ENCODE data around the gene ZMYM3. TPM values are rescaled to one million over a fixed set of nuclear protein-coding genes. Genes with fewer than 3 reads are reported as not detected.

Gene ZMYM3
- total and polyA plus RNA-seq, 3 donors from 2014 or later: 36.8 to 97.1 (median 67.6) TPM

DNA sequence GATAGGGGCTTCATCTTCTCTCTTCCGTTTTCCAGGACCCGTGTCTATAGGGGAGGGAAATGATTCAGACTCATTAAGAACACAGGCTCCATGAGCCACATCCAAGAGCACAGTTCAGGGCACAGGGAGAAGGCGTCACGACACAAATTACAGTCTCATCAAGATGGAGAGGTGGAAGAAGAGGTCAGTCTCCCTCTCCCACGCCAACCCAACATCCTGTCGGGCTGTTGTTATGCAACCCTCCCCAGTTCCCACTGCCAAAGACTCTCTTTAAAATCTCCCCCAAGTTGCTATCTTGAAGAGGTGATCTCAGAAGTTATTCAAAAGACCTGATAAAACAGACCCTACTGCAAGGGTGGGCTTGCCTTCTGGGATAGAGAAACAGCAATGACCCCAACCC, 12.6 kb downstream of the ZMYM3 start:
- intact Hi-C loops (cut with DNase I; ENCODE audit: low total_unique reads): no loop called here
- TF ChIP-seq, protein P1, sequence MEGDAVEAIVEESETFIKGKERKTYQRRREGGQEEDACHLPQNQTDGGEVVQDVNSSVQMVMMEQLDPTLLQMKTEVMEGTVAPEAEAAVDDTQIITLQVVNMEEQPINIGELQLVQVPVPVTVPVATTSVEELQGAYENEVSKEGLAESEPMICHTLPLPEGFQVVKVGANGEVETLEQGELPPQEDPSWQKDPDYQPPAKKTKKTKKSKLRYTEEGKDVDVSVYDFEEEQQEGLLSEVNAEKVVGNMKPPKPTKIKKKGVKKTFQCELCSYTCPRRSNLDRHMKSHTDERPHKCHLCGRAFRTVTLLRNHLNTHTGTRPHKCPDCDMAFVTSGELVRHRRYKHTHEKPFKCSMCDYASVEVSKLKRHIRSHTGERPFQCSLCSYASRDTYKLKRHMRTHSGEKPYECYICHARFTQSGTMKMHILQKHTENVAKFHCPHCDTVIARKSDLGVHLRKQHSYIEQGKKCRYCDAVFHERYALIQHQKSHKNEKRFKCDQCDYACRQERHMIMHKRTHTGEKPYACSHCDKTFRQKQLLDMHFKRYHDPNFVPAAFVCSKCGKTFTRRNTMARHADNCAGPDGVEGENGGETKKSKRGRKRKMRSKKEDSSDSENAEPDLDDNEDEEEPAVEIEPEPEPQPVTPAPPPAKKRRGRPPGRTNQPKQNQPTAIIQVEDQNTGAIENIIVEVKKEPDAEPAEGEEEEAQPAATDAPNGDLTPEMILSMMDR (IDR thresholded peaks at IDR 0.05): no peak
- no peak for TF ChIP-seq POLR2A (IDR thresholded peaks at IDR 0.05)
- Histone ChIP-seq H3K4me1 (no peaks in the 10 kb centered on the region), H3K9me3 (no peaks in the 10 kb centered on the region), H3K27me3 (no peaks in the 10 kb centered on the region), H3K36me3 (ENCODE audit: low read depth, missing control alignments) (no peaks in the 10 kb centered on the region), H3K27ac (no peak overlapping the region), H3K4me3 (no peak overlapping the region)
- DNase-seq: no peak
- 76 to 93% methylated on average over 3 to 6 of the region's 6 CpGs for WGBS, 2 donors

DNA sequence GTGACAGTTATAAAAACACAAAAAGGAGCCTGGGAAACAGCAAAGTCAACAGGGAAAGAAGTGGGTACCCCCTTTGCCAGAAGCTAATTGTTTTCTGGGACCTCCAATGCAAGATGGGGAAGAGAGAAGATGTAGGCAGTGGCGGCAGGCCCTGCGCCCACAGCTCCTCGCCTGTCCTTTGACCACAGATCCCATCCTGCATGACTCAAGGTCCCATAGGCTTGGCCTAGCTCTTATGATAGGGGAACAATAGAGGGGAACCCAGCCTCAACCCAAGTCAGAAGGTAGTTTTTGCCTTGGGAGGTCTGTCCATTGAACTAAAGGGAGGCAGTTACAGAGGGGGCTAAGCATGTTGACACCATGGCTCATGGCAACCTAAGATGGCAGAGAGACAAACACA, 14.2 kb downstream of the ZMYM3 start:
- Histone ChIP-seq H3K27ac (no peak overlapping the region), H3K9me3 (no peaks in the 10 kb centered on the region), H3K36me3 (ENCODE audit: low read depth, missing control alignments) (no peaks in the 10 kb centered on the region), H3K4me3 (no peak overlapping the region), H3K4me1 (no peaks in the 10 kb centered on the region), H3K27me3 (no peaks in the 10 kb centered on the region)
- TF ChIP-seq, protein P1 (IDR thresholded peaks at IDR 0.05): no peak
- WGBS, 2 donors: 88% methylated on average over 3 of the region's 3 CpGs; no CpG with 5 or more reads in 1 of the 2 donors
- no peak for DNase-seq
- intact Hi-C loops (cut with DNase I; ENCODE audit: low total_unique reads): no loop called here

DNA sequence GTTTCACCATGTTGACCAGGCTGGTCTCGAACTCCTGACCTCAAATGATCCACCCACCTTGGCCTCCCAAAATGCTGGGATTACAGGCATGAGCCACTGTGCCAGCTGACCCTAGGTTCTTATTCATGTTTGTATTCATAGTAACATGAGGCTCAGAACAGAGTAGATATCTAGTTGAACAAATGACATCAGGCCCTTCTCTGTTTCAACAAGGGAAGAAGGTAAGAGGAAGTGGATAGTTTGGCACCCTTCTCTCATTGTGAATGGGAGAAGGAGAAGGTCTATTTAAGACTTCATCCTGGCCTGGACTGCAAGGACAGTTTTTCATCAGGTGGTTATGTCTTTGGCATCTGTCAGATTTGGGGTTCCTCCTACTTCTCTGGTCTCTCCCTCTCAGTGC, 17.1 kb downstream of the ZMYM3 start:
- Histone ChIP-seq H3K36me3 (ENCODE audit: low read depth, missing control alignments) (no peaks in the 10 kb centered on the region), H3K27ac (no peak overlapping the region), H3K27me3 (no peaks in the 10 kb centered on the region), H3K4me3 (no peak overlapping the region), H3K4me1 (no peaks in the 10 kb centered on the region), H3K9me3 (no peaks in the 10 kb centered on the region)
- WGBS, 2 donors: 100% methylated on average over 1 of the region's 1 CpG
- TF ChIP-seq, protein P1 (IDR thresholded peaks at IDR 0.05): no peak
- TF ChIP-seq POLR2A (IDR thresholded peaks at IDR 0.05): no peak
- intact Hi-C loops (cut with DNase I; ENCODE audit: low total_unique reads): no loop called here
- DNase-seq: no peak

DNA sequence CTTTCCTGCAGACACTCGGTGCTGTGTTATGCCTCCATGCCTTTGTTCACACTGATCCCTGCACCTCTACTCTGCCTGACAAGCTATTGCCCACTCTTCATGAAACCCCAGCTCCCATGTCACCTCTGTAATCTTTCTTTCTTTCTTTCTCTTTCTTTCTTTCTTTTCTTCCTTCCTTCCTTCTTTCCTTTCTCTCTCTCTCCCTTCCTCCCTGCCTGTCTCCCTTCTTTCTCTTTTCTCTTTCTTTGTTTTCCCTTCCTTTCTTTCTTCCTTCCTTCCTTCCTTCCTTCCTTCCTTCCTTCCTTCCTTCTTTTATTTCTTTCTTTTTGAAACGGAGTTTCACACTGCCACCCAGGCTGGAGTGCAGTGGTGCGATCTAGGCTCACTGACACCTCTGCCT, 18.5 kb downstream of the ZMYM3 start:
- Histone ChIP-seq H3K27ac (no peak overlapping the region), H3K4me1 (no peaks in the 10 kb centered on the region), H3K9me3 (no peaks in the 10 kb centered on the region), H3K4me3 (no peak overlapping the region), H3K27me3 (no peaks in the 10 kb centered on the region), H3K36me3 (ENCODE audit: low read depth, missing control alignments) (no peaks in the 10 kb centered on the region)
- no peak for DNase-seq
- intact Hi-C loops (cut with DNase I; ENCODE audit: low total_unique reads): no loop called here
- TF ChIP-seq, protein P1 (IDR thresholded peaks at IDR 0.05): no peak
- WGBS, 2 donors: 88 to 97% methylated on average over 3 of the region's 3 CpGs

DNA sequence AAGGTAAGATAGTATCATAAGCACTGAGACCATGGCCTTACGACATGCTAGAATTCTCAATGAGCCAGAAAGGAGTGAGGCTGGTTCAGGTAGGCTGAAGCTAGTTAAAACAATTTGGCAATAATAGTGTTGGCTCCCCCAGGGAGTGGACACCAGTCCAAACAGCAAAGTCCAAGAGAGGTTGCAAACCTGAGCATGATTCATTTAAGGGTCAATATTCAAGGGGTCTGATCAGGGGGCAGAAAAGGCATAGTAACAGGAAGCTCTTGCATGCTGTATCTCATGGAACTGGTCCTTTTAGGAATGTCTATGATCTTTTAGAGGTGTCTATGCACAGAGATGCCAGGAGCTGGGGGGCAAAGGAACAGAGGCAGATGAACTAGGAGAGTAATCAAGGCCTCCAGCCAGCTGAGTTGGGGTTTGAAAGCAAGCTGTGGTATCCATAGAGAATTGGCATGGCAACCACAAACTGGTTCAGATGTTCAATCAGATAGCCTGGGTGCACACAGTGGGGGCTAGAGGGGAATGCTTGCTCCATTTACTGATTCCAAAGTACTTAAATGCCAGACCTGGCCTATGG, 25.8 kb downstream of the ZMYM3 start:
- H3K4me1 ChIP-seq: no peaks in the 10 kb centered on the region
- no peak overlapping the region for H3K4me3 ChIP-seq
- no peak for TF ChIP-seq POLR2A (IDR thresholded peaks at IDR 0.05)
- TF ChIP-seq, protein P1 (IDR thresholded peaks at IDR 0.05): no peak
- no peak overlapping the region for H3K27ac ChIP-seq
- DNase-seq: no peak
- 95 to 100% methylated on average over 1 of the region's 1 CpG for WGBS, 2 donors
- intact Hi-C loops (cut with DNase I; ENCODE audit: low total_unique reads): no loop called here
- H3K36me3 ChIP-seq (ENCODE audit: low read depth, missing control alignments): no peaks in the 10 kb centered on the region
- H3K27me3 ChIP-seq: no peaks in the 10 kb centered on the region
- H3K9me3 ChIP-seq: no peaks in the 10 kb centered on the region

Measured in testis (tissue), 3 donors.